Hepatocyte (in vitro differentiated cells): ENCODE results near the gene SLC25A48. TPM values are rescaled to one million over a fixed set of nuclear protein-coding genes. Genes with fewer than 3 reads are reported as not detected.

Experiments used
- DNase-seq: peaks from one replicate; pipeline ENCODE4 v3.0.0-alpha.2; 2016; ENCODE audit warnings: low spot score
- H2AFZ ChIP-seq: fragments of 200-600 bp; sonication (generic); 2 replicates; pipeline ENCODE4 v1.6.0; 2016; ENCODE audit warnings: antibody characterized with exemption, mild to moderate bottlenecking
- H3K27ac ChIP-seq: fragments of 200-600 bp; sonication (generic); 2 replicates; pipeline ENCODE4 v1.5.1; 2016; ENCODE audit warnings: mild to moderate bottlenecking
- H3K27me3 ChIP-seq: fragments of 200-600 bp; sonication (generic); 2 replicates; pipeline ENCODE4 v1.6.1; 2016
- H3K36me3 ChIP-seq: fragments of 200-600 bp; sonication (generic); replicated peaks from 2 replicates; pipeline ENCODE4 v1.5.1; 2016; ENCODE audit warnings: low read depth; ENCODE audit not compliant: insufficient read depth
- H3K4me1 ChIP-seq: fragments of 200-600 bp; sonication (generic); 2 replicates; pipeline ENCODE4 v1.5.1; 2016; ENCODE audit warnings: mild to moderate bottlenecking, moderate library complexity; ENCODE audit not compliant: insufficient read depth
- H3K4me2 ChIP-seq: fragments of 200-600 bp; sonication (generic); 2 replicates; pipeline ENCODE4 v1.6.0; 2016
- H3K4me3 ChIP-seq: fragments of 200-600 bp; sonication (generic); 2 replicates; pipeline ENCODE4 v1.5.1; 2016; ENCODE audit warnings: mild to moderate bottlenecking
- H3K79me2 ChIP-seq: fragments of 200-600 bp; sonication (generic); 2 replicates; pipeline ENCODE4 v1.6.0; 2017; ENCODE audit warnings: mild to moderate bottlenecking
- H3K9me2 ChIP-seq: fragments of 200-600 bp; sonication (generic); replicated peaks from 2 replicates; pipeline ENCODE4 v1.6.0; 2017; ENCODE audit warnings: mild to moderate bottlenecking; ENCODE audit not compliant: insufficient read depth
- H3K9me3 ChIP-seq: fragments of 200-600 bp; sonication (generic); 2 replicates; pipeline ENCODE4 v1.5.1; 2016; ENCODE audit warnings: low read depth, mild to moderate bottlenecking
- H4K20me1 ChIP-seq: fragments of 200-600 bp; sonication (generic); 2 replicates; pipeline ENCODE4 v1.6.0; 2016; ENCODE audit warnings: mild to moderate bottlenecking; ENCODE audit not compliant: insufficient read depth, poor library complexity, severe bottlenecking
- CTCF ChIP-seq: fragments of 200-600 bp; sonication (generic); IDR thresholded peaks from 2 replicates; pipeline ENCODE4 v1.5.1; 2016; ENCODE audit warnings: antibody characterized with exemption, mild to moderate bottlenecking; ENCODE audit not compliant: poor library complexity
- EZH2 ChIP-seq: fragments of 200-600 bp; sonication (generic); IDR thresholded peaks from 2 replicates; pipeline ENCODE4 v1.6.1; 2016; ENCODE audit warnings: antibody characterized with exemption, mild to moderate bottlenecking, borderline replicate concordance
- EZH2phosphoT487 ChIP-seq: fragments of 200-600 bp; sonication (generic); IDR thresholded peaks from one replicate; pipeline ENCODE4 v1.6.1; 2018; ENCODE audit warnings: antibody characterized with exemption, mild to moderate bottlenecking, low read depth, moderate library complexity; ENCODE audit not compliant: unreplicated experiment, severe bottlenecking
- WGBS: methylation state at CpG from one replicate; pipeline ENCODE4 v1.1.6; 2016; ENCODE audit warnings: low lambda C conversion rate; ENCODE audit errors: missing lambda C conversion rate; 5-methylcytosine and 5-hydroxymethylcytosine counted together
- polyA plus RNA-seq: library from polyadenylated mRNA; unstranded; fragments of >200 nt; fragmentation: Nextera tagmentation; extraction: Ambion mirVana; gene quantifications from 2 replicates; pipeline ENCODE4 v1.2.1, GENCODE V29; 2016
- total RNA-seq: library from RNA; depleted of rRNA; stranded (reverse); fragments of >200 nt; gene quantifications from 2 replicates; pipeline ENCODE4 v1.2.3, GENCODE V29; 2014

SLC25A48 gene
- total and polyA plus RNA-seq, 2 experiments from 2014 or later = 0.79 to 1.0 TPM

DNA sequence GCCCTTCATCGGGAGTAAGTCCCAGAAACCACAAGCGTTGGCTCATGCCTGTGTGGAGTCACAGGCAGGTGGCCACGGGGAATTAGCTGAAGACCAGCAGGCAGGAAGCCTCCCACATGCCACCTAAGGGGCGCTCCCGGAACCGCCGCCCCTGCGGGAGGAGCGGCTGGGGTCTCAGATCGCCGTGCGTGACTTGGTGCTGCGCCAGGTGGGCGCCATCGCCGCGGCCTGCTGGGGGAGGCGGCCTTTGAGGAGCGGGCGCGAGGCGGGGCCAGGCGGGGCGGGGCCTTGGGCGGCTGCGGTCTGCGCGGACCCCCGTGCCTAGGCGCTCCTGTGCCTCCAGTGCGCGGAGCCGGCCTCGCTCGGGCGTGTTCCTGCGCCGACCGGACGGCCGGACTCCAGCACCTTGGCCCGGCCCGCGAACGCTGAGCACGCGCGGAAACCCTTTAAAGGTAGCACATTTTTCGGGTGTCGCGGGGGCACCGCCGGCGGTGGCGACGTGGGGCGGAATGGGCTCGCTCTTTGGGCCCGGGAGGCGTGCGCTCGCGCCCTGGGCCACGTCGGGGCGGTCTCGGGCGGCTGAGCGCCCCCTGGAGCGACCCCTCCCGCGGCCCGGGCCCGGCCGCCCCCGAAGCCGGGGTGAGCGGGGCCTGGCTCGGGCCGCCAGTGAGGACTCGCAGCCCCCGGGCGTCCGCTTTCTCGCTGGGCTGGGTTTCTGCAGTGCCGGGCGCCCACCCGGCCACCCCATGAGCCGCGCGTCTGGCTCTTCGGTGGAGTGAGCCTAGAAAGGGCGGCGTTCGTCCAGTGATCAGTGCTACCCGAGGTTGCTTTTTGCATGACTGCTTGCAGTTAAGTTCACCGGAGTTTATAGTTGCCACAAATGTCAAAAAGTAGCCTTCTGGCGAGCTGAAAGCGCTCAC lies 95.8 kb downstream of the SLC25A48 start:
- TF ChIP-seq CTCF = no peak
- no peak for TF ChIP-seq EZH2phosphoT487
- peak; percentile 73 for TF ChIP-seq EZH2
- Histone ChIP-seq H3K79me2 (no peaks in the 10 kb centered on the region), H3K9me2 (no peaks in the 10 kb centered on the region), H3K27ac (no peak overlapping the region), H3K36me3 (no peaks in the 10 kb centered on the region), H3K9me3 (no peaks in the 10 kb centered on the region), H2AFZ (peak overlapping the region; percentile 69), H4K20me1 (no peaks in the 10 kb centered on the region), H3K27me3 (peaks cover 45% of the 10 kb centered on the region), H3K4me3 (peak overlapping the region; percentile 50), H3K4me1 (no peaks in the 10 kb centered on the region), H3K4me2 (peak overlapping the region; percentile 86)
- DNase-seq = peak; percentile 43
- 4% methylated on average over 56 of the region's 99 CpGs for WGBS

- Histone ChIP-seq H3K4me2 (peak overlapping the region; percentile 86), H3K36me3 (no peaks in the 10 kb centered on the region), H2AFZ (peak overlapping the region; percentile 69), H3K4me1 (no peaks in the 10 kb centered on the region), H3K27me3 (peaks cover 45% of the 10 kb centered on the region), H3K79me2 (no peaks in the 10 kb centered on the region), H3K27ac (no peak overlapping the region), H3K9me2 (no peaks in the 10 kb centered on the region), H3K4me3 (peak overlapping the region; percentile 50), H4K20me1 (no peaks in the 10 kb centered on the region), H3K9me3 (no peaks in the 10 kb centered on the region)
- TF ChIP-seq CTCF (no peak), EZH2phosphoT487 (no peak), EZH2 (no peak)
- DNase-seq = no peak
- WGBS = 15% methylated on average over 18 of the region's 18 CpGs
These were observed 96.5 kb downstream of the SLC25A48 start for GRCh38 chr5:135930949-135931295.

DNA sequence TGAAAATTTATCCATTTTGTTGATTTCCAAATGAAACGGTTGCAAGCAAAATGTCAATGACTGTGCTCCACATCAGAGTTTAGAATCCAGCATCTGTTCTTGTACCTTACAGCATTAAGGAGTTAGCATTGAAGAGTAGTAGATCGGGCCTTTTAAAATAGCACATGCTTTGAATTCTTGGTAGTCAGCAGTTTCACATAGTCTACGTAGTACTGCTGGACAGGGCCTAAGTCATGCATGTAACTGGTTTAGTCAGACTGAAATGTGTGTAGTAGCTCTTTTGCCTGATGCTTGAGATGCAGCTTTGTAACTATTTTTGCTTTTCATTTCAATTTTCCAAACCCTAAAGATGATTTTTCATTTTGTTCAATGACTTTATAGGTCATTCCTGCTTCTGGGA lies 100.5 kb downstream of the SLC25A48 start:
- no peaks in the 10 kb centered on the region for H3K4me1 ChIP-seq
- WGBS = 63% methylated on average over 3 of the region's 3 CpGs
- no peaks in the 10 kb centered on the region for H3K9me2 ChIP-seq
- H3K36me3 ChIP-seq = no peaks in the 10 kb centered on the region
- H2AFZ ChIP-seq = no peak overlapping the region
- DNase-seq = peak; percentile 10
- H3K9me3 ChIP-seq = no peaks in the 10 kb centered on the region
- H3K79me2 ChIP-seq = no peaks in the 10 kb centered on the region
- peaks cover 31% of the 10 kb centered on the region for H3K27me3 ChIP-seq
- no peak overlapping the region for H3K4me2 ChIP-seq
- no peaks in the 10 kb centered on the region for H4K20me1 ChIP-seq
- no peak overlapping the region for H3K27ac ChIP-seq
- TF ChIP-seq CTCF = no peak
- no peak overlapping the region for H3K4me3 ChIP-seq
